PC-3 (cell line): Measurements from ENCODE around the gene HERC5.

Experiments used
- EZH2 ChIP-seq: fragments of 300-600 bp; sonication (generic); IDR thresholded peaks from one replicate; pipeline ENCODE4 v1.6.1; 2017; ENCODE audit warnings: antibody characterized with exemption, mild to moderate bottlenecking, low read length; ENCODE audit not compliant: unreplicated experiment
- TF ChIP-seq, protein P1 (sequence below): fragments of 300-600 bp; sonication (generic); conservative IDR thresholded peaks from 2 replicates; pipeline ENCODE4 v1.5.1; 2017; ENCODE audit warnings: antibody characterized with exemption, low read depth, mild to moderate bottlenecking, low read length

DNA sequence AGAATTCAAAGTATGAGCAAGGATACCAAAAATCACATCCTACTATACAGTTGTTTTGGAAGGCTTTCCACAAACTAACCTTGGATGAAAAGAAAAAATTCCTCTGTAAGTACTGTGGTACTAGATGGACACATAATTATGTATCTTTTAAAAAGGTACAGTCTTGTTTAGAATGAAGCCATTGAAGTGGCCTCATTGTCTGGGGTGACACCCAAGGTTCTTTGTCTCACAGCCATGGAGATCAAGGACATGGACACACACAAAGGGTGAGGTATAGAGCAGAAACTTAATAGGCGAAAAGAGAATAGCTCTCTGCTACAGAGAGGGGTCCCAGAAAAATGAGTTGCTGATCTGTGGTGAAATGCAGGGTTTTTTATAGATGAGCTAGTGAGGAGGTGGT is 16.8 kb upstream of the HERC5 start:
- TF ChIP-seq, protein P1, sequence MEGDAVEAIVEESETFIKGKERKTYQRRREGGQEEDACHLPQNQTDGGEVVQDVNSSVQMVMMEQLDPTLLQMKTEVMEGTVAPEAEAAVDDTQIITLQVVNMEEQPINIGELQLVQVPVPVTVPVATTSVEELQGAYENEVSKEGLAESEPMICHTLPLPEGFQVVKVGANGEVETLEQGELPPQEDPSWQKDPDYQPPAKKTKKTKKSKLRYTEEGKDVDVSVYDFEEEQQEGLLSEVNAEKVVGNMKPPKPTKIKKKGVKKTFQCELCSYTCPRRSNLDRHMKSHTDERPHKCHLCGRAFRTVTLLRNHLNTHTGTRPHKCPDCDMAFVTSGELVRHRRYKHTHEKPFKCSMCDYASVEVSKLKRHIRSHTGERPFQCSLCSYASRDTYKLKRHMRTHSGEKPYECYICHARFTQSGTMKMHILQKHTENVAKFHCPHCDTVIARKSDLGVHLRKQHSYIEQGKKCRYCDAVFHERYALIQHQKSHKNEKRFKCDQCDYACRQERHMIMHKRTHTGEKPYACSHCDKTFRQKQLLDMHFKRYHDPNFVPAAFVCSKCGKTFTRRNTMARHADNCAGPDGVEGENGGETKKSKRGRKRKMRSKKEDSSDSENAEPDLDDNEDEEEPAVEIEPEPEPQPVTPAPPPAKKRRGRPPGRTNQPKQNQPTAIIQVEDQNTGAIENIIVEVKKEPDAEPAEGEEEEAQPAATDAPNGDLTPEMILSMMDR: no peak
- no peak for TF ChIP-seq EZH2
